NCI-H82 treated with DMSO at 0.1 percent for 48 hours (cell line): Measurements from ENCODE around the gene PPP3CA.
"Not testable (repeated sequence)": the region's sequence is repeated elsewhere in the genome, so short reads cannot be mapped to it uniquely, and the experiment has no call there.

Experiments
- DNase-seq: peaks from one replicate; lab custom pipeline; 2025; ENCODE audit not compliant: unreplicated experiment; lab: John Stamatoyannopoulos, UW

PPP3CA gene

GRCh38 chr4:101183221-101183620 lies 164.1 kb downstream of the PPP3CA start:
- no peak for DNase-seq

GRCh38 chr4:101182688-101183087 lies 164.6 kb downstream of the PPP3CA start:
- not testable (repeated sequence) for DNase-seq

- no peak for DNase-seq
These were observed 168.6 kb downstream of the PPP3CA start for GRCh38 chr4:101178731-101179130.

GRCh38 chr4:101177154-101177553 lies 170.2 kb downstream of the PPP3CA start:
- DNase-seq, result no peak

- no peak for DNase-seq
These were observed 171.2 kb downstream of the PPP3CA start for GRCh38 chr4:101175896-101176676.

GRCh38 chr4:101174679-101175345 lies 172.5 kb downstream of the PPP3CA start:
- DNase-seq, result no peak

- DNase-seq, result no peak
These were observed 175.0 kb downstream of the PPP3CA start for GRCh38 chr4:101172369-101172768.

GRCh38 chr4:101171747-101172146 lies 175.6 kb downstream of the PPP3CA start:
- DNase-seq, result no peak

GRCh38 chr4:101169044-101170014 lies 178.0 kb downstream of the PPP3CA start:
- DNase-seq, result peak; percentile 38

- no peak for DNase-seq
These were observed 183.4 kb downstream of the PPP3CA start for GRCh38 chr4:101163936-101164335.

- DNase-seq, result no peak
These were observed 184.3 kb downstream of the PPP3CA start for GRCh38 chr4:101162990-101163380.

- no peak for DNase-seq
These were observed 186.3 kb downstream of the PPP3CA start for GRCh38 chr4:101160792-101161592.

- DNase-seq, result no peak
These were observed 188.8 kb downstream of the PPP3CA start for GRCh38 chr4:101158507-101158906.

- DNase-seq, result no peak
These were observed 189.2 kb downstream of the PPP3CA start for GRCh38 chr4:101158134-101158482.

GRCh38 chr4:101157415-101158133 lies 189.8 kb downstream of the PPP3CA start:
- no peak for DNase-seq

- DNase-seq, result no peak
These were observed 190.6 kb downstream of the PPP3CA start for GRCh38 chr4:101156619-101157310.

GRCh38 chr4:101155945-101156344 lies 191.4 kb downstream of the PPP3CA start:
- no peak for DNase-seq

- no peak for DNase-seq
These were observed 192.0 kb downstream of the PPP3CA start for GRCh38 chr4:101155368-101155767.

- no peak for DNase-seq
These were observed 193.7 kb downstream of the PPP3CA start for GRCh38 chr4:101153653-101154052.
